ENCODE data around the gene YPEL3. TPM values are rescaled to one million over a fixed set of nuclear protein-coding genes. Genes with fewer than 3 reads are reported as not detected.
A peak's percentile ranks its signal among the peaks of the same experiment; 100 is the strongest.

The YPEL3 gene
- total and polyA plus RNA-seq, 2 of the 8 experiments (the other 6 are each of a cell fraction or from before 2014, with no cell fraction given): 40.3 to 53.3 TPM

- TF ChIP-seq GABPA (IDR thresholded peaks at IDR 0.05; ENCODE audit: borderline replicate concordance, insufficient read depth, low read length) (peak; percentile 63; the same call in 1 of the 2 replicates), USF2 (IDR thresholded peaks at IDR 0.05; ENCODE audit: low read length) (no peak), JUND (IDR thresholded peaks at IDR 0.05; ENCODE audit: low read length) (no peak), MAX (IDR thresholded peaks at IDR 0.05) (0 out of 2 replicates have a peak, but pooled peaks have one; percentile 15), KDM5A (IDR thresholded peaks at IDR 0.05; ENCODE audit: low read length) (no peak), RNF2 (IDR thresholded peaks at IDR 0.05; ENCODE audit: borderline replicate concordance, low read depth, low read length, missing control alignments, poor library complexity, severe bottlenecking) (no peak), TEAD4 (IDR thresholded peaks at IDR 0.05; ENCODE audit: low read depth, low read length) (no peak), CHD2 (IDR thresholded peaks at IDR 0.05; ENCODE audit: low read length) (no peak), SIX5 (IDR thresholded peaks at IDR 0.05; ENCODE audit: low read depth, low read length) (no peak), KDM4A (IDR thresholded peaks at IDR 0.05; ENCODE audit: low read depth, low read length, severe bottlenecking) (no peak), GTF2F1 (IDR thresholded peaks at IDR 0.05; ENCODE audit: borderline replicate concordance, low read depth, low read length) (no peak), BRCA1 (IDR thresholded peaks at IDR 0.05; ENCODE audit: low read depth, low read length) (no peak), CREB1 (IDR thresholded peaks at IDR 0.05) (0 out of 2 replicates have a peak, but pooled peaks have one; percentile 26), RFX5 (IDR thresholded peaks at IDR 0.05; ENCODE audit: borderline replicate concordance, low read depth, low read length) (no peak), ATF3 (IDR thresholded peaks at IDR 0.05; ENCODE audit: insufficient read depth, low read depth, low read length) (no peak), HDAC6 (IDR thresholded peaks at IDR 0.05; ENCODE audit: low read depth, low read length) (no peak), SP1 (IDR thresholded peaks at IDR 0.05; ENCODE audit: low read depth, low read length) (no peak), RAD21 (IDR thresholded peaks at IDR 0.05 in 1 of 2, conservative IDR thresholded peaks at IDR 0.05 in 1 of 2; ENCODE audit: low read depth in 2 of 2, low read length in 2 of 2) (peak; percentile 66 to 79), SUZ12 (IDR thresholded peaks at IDR 0.05; ENCODE audit: low read length) (no peak), SIRT6 (IDR thresholded peaks at IDR 0.05; ENCODE audit: low read length) (no peak), SIN3A (conservative IDR thresholded peaks at IDR 0.05 in 1 of 2, IDR thresholded peaks at IDR 0.05 in 1 of 2; ENCODE audit: low read depth in 1 of 2, low read length in 2 of 2) (no peak)
Observed at GRCh38 chr16:30054959-30055553, 41.0 kb downstream of the YPEL3 start (continued).
